Loucy (cell line): ENCODE results near the gene NMD3.
"Not testable (repeated sequence)": the region's sequence is repeated elsewhere in the genome, so short reads cannot be mapped to it uniquely, and the experiment has no call there.

ENCODE experiments used
- H2AFZ ChIP-seq: fragments of 200-600 bp; sonication (generic); 2 replicates; pipeline ENCODE4 v1.6.0; 2016; ENCODE audit warnings: antibody characterized with exemption, mild to moderate bottlenecking, low read length, moderate library complexity
- H3F3A ChIP-seq: fragments of 200-600 bp; 2 replicates; pipeline ENCODE4 v1.6.0; 2016; ENCODE audit warnings: antibody characterized with exemption, low read depth, mild to moderate bottlenecking
- H3K27me3 ChIP-seq: fragments of 200-600 bp; sonication (generic); 2 replicates; pipeline ENCODE4 v1.6.1; 2014; ENCODE audit warnings: low read length, mild to moderate bottlenecking; ENCODE audit not compliant: insufficient read depth, poor library complexity, severe bottlenecking
- H3K36me3 ChIP-seq: fragments of 200-600 bp; sonication (generic); 2 replicates; pipeline ENCODE4 v1.6.1; 2016; ENCODE audit warnings: low read length; ENCODE audit not compliant: insufficient read depth
- H3K4me1 ChIP-seq: fragments of 200-600 bp; sonication (generic); 2 replicates; pipeline ENCODE4 v1.5.1; 2014; ENCODE audit warnings: low read length, mild to moderate bottlenecking; ENCODE audit not compliant: insufficient read depth, poor library complexity, severe bottlenecking
- H3K4me2 ChIP-seq: fragments of 200-600 bp; sonication (generic); 2 replicates; pipeline ENCODE4 v1.6.0; 2014; ENCODE audit warnings: antibody characterized with exemption, low read length, low read depth, mild to moderate bottlenecking; ENCODE audit not compliant: poor library complexity, severe bottlenecking
- H3K4me3 ChIP-seq: fragments of 200-600 bp; sonication (generic); 2 replicates; pipeline ENCODE4 v1.5.1; 2014; ENCODE audit warnings: low read length, mild to moderate bottlenecking, mixed read lengths; ENCODE audit not compliant: poor library complexity, severe bottlenecking
- H3K79me2 ChIP-seq: fragments of 200-600 bp; sonication (generic); 2 replicates; pipeline ENCODE4 v1.6.1; 2014; ENCODE audit warnings: low read length; ENCODE audit not compliant: insufficient read depth
- H3K9ac ChIP-seq: fragments of 200-600 bp; sonication (generic); 2 replicates; pipeline ENCODE4 v1.6.0; 2014; ENCODE audit warnings: mild to moderate bottlenecking, low read depth, low read length, moderate library complexity; ENCODE audit not compliant: poor library complexity, severe bottlenecking
- H3K9me2 ChIP-seq: fragments of 200-600 bp; sonication (generic); replicated peaks from 2 replicates; pipeline ENCODE4 v1.6.1; 2016; ENCODE audit warnings: low read depth, low read length, mixed read lengths
- H3K9me3 ChIP-seq: fragments of 200-600 bp; sonication (generic); 2 replicates; pipeline ENCODE4 v1.6.1; 2014; ENCODE audit warnings: mild to moderate bottlenecking, antibody characterized with exemption, low read length, low read depth; ENCODE audit not compliant: insufficient read depth
- H4K20me1 ChIP-seq: fragments of 200-600 bp; sonication (generic); 2 replicates; pipeline ENCODE4 v1.6.0; 2014; ENCODE audit warnings: antibody characterized with exemption, low read length, mild to moderate bottlenecking; ENCODE audit not compliant: insufficient read depth, poor library complexity, severe bottlenecking
- CTCF ChIP-seq: fragments of 200-600 bp; sonication (generic); conservative IDR thresholded peaks from 2 replicates; pipeline ENCODE4 v1.5.1; 2014; ENCODE audit warnings: mild to moderate bottlenecking, antibody characterized with exemption, low read length
- EZH2phosphoT487 ChIP-seq: fragments of 200-600 bp; IDR thresholded peaks from 2 replicates; pipeline ENCODE4 v1.6.1; 2018; ENCODE audit warnings: antibody characterized with exemption, mild to moderate bottlenecking, moderate library complexity, borderline replicate concordance

Gene NMD3

GRCh38 chr3:161177991-161178390 lies 43.1 kb upstream of the NMD3 start:
- Histone ChIP-seq H3K4me2 (no peak overlapping the region), H3F3A (no peaks in the 10 kb centered on the region), H3K27me3 (no peaks in the 10 kb centered on the region), H3K9me2 (no peaks in the 10 kb centered on the region), H3K4me3 (no peak overlapping the region), H3K36me3 (no peaks in the 10 kb centered on the region), H3K9me3 (no peaks in the 10 kb centered on the region), H3K4me1 (no peaks in the 10 kb centered on the region), H2AFZ (no peak overlapping the region), H4K20me1 (no peaks in the 10 kb centered on the region), H3K79me2 (no peaks in the 10 kb centered on the region), H3K9ac (no peak overlapping the region)
- no peak for TF ChIP-seq CTCF
- TF ChIP-seq EZH2phosphoT487: no peak

DNA sequence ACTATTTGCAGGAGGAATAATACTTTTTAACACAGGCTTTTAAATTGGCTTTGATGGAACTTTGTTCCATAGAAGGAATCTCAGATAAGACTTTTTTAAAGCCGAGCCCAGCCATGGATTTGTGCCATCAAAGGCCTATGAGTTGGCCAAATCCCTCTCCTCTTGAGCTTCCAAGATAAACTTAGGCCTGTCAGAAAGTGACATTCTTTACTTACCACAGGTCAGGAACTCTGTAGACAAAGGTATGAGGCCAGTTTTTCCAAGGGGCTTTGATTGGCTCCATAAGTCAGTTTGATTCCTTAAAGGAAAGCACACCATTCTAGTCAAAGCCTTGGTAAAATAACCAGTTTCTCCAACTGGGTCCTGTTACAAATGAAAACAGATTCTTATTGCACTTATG lies 39.7 kb upstream of the NMD3 start:
- H3K36me3 ChIP-seq, H3K9me3 ChIP-seq, H3K79me2 ChIP-seq, H3K9me2 ChIP-seq, H3K4me3 ChIP-seq, H2AFZ ChIP-seq, H3K4me1 ChIP-seq, H4K20me1 ChIP-seq, H3K27me3 ChIP-seq, H3K4me2 ChIP-seq, H3F3A ChIP-seq, H3K9ac ChIP-seq: not testable (repeated sequence)

DNA sequence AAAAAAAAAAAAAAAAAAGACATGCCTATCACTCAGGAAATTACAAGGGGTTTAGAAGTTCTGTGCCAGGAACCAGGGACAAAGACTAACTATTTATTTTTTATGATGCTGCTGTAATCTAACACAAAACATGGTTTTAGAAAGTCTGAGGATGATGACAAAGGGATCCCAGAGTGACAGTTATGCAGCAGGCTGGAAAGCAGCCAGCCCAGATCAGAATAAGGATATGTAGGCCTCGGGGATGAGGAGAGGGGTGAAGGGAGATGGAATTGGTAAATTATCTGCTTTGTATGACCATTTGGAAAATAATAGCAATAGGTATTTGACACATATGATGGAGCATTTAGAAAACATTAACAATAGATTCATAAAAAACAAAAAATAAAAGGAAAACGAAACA lies 34.1 kb upstream of the NMD3 start:
- H3K36me3 ChIP-seq: no peaks in the 10 kb centered on the region
- no peaks in the 10 kb centered on the region for H3K9me2 ChIP-seq
- no peaks in the 10 kb centered on the region for H3K27me3 ChIP-seq
- no peaks in the 10 kb centered on the region for H4K20me1 ChIP-seq
- H3F3A ChIP-seq: no peaks in the 10 kb centered on the region
- H2AFZ ChIP-seq: no peak overlapping the region
- no peaks in the 10 kb centered on the region for H3K79me2 ChIP-seq
- H3K9me3 ChIP-seq: no peaks in the 10 kb centered on the region
- H3K4me3 ChIP-seq: no peak overlapping the region
- no peak overlapping the region for H3K9ac ChIP-seq
- H3K4me2 ChIP-seq: no peak overlapping the region
- TF ChIP-seq CTCF (no peak), EZH2phosphoT487 (no peak)
- no peaks in the 10 kb centered on the region for H3K4me1 ChIP-seq
